GM21515 (cell line): ENCODE results near the gene FTH1.
"Not testable (repeated sequence)": the region's sequence is repeated elsewhere in the genome, so short reads cannot be mapped to it uniquely, and the experiment has no call there.

Experiments
- ATAC-seq: cut with Tn5 transposase; IDR thresholded peaks from one replicate; pipeline ENCODE4 v1.9.1; 2021; ENCODE audit not compliant: unreplicated experiment

FTH1 gene

GRCh38 chr11:61978703-61979661 is 11.5 kb upstream of the FTH1 start:
- no peak for ATAC-seq

GRCh38 chr11:61976813-61977475 is 9.5 kb upstream of the FTH1 start:
- ATAC-seq = no peak

- no peak for ATAC-seq
These were observed 9.0 kb upstream of the FTH1 start for GRCh38 chr11:61976420-61976800.

- ATAC-seq = no peak
These were observed 8.4 kb upstream of the FTH1 start for GRCh38 chr11:61975638-61976419.

GRCh38 chr11:61974766-61975631 is 7.6 kb upstream of the FTH1 start:
- no peak for ATAC-seq

- ATAC-seq = no peak
These were observed 6.2 kb upstream of the FTH1 start for GRCh38 chr11:61973476-61974162.

GRCh38 chr11:61972672-61973475 is 5.4 kb upstream of the FTH1 start:
- no peak for ATAC-seq

GRCh38 chr11:61972112-61972671 is 4.8 kb upstream of the FTH1 start:
- ATAC-seq = no peak

GRCh38 chr11:61971248-61972111 is 4.0 kb upstream of the FTH1 start:
- ATAC-seq = no peak

GRCh38 chr11:61969838-61970662 is 2.6 kb upstream of the FTH1 start:
- ATAC-seq = no peak

GRCh38 chr11:61969391-61969758 is 1.9 kb upstream of the FTH1 start:
- no peak for ATAC-seq

- no peak for ATAC-seq
These were observed 1.4 kb upstream of the FTH1 start for GRCh38 chr11:61968758-61969390.

- peak; percentile 28 for ATAC-seq
These were observed 707 bp upstream of the FTH1 start for GRCh38 chr11:61967924-61968757.

- no peak for ATAC-seq
These were observed 709 bp downstream of the FTH1 start for GRCh38 chr11:61966734-61967115.

GRCh38 chr11:61964666-61965271 is 2.7 kb downstream of the FTH1 start:
- not testable (repeated sequence) for ATAC-seq
